HepG2 (cell line): ENCODE data around the gene NEDD4L. TPM values are rescaled to one million over a fixed set of nuclear protein-coding genes. Genes with fewer than 3 reads are reported as not detected.

Experiments
- ARHGAP35 ChIP-seq: sonication (generic); formaldehyde crosslinking; IDR thresholded peaks from 2 replicates; pipeline ENCODE4 v1.9.0; 2022; ENCODE audit warnings: mild to moderate bottlenecking, inconsistent platforms, moderate library complexity, missing genetic modification reagents, borderline replicate concordance
- FOXA1 ChIP-seq, 2 experiments: fragments of 450-650 bp in 1 of 2; sonication (generic) in 1 of 2; formaldehyde crosslinking in 1 of 2; IDR thresholded peaks; 2 replicates each; pipeline versions ENCODE4 v1.4.0 to v1.6.1; 2016 to 2020; ENCODE audit warnings: missing genetic modification reagents in 1 of 2
- GATA4 ChIP-seq: sonication (generic); IDR thresholded peaks from 2 replicates; pipeline ENCODE4 v1.6.1; 2016; ENCODE audit warnings: antibody characterized with exemption, low read depth, borderline replicate concordance
- HMGXB4 ChIP-seq, 2 experiments: sonication (generic) in 1 of 2; formaldehyde crosslinking in 1 of 2; IDR thresholded peaks; 2 replicates each; pipeline versions ENCODE4 v1.4.0 to v1.6.1; 2018 to 2020; ENCODE audit warnings: missing genetic modification reagents in 2 of 2, borderline replicate concordance in 1 of 2, low read depth in 1 of 2, mild to moderate bottlenecking in 1 of 2, missing biosample characterization in 1 of 2
- MTF1 ChIP-seq: sonication (generic); formaldehyde crosslinking; IDR thresholded peaks from 2 replicates; pipeline ENCODE4 v1.5.0; 2020; ENCODE audit warnings: missing genetic modification reagents
- PPARG ChIP-seq: conservative IDR thresholded peaks from 2 replicates; pipeline ENCODE4 v1.6.1; 2016; ENCODE audit warnings: missing biosample characterization, missing genetic modification reagents
- RBFOX2 ChIP-seq: fragments of 200-400 bp; formaldehyde crosslinking; IDR thresholded peaks from 2 replicates; pipeline ENCODE4 v1.6.1; 2017; ENCODE audit warnings: low read depth, mild to moderate bottlenecking, low read length
- SSRP1 ChIP-seq: IDR thresholded peaks from 2 replicates; pipeline ENCODE4 v1.6.1; 2016; ENCODE audit warnings: control low read depth
- TEAD3 ChIP-seq: optimal IDR thresholded peaks from 2 replicates; pipeline ENCODE3; 2016; ENCODE audit warnings: borderline replicate concordance
- ZBTB49 ChIP-seq: sonication (generic); formaldehyde crosslinking; IDR thresholded peaks from 2 replicates; pipeline ENCODE4 v1.4.0; 2020; ENCODE audit warnings: missing genetic modification reagents, borderline replicate concordance
- ZNF3 ChIP-seq: IDR thresholded peaks from 2 replicates; pipeline ENCODE4 v1.7.0; 2017; ENCODE audit warnings: inconsistent platforms
- ZNF530 ChIP-seq: sonication (generic); formaldehyde crosslinking; IDR thresholded peaks from 2 replicates; pipeline ENCODE4 v1.5.0; 2020; ENCODE audit warnings: low read depth, mild to moderate bottlenecking, missing genetic modification reagents
- ZNF724P ChIP-seq: sonication (generic); formaldehyde crosslinking; IDR thresholded peaks from 2 replicates; pipeline ENCODE4 v1.8.0; 2022; ENCODE audit warnings: missing genetic modification reagents, borderline replicate concordance
- ZNF773 ChIP-seq: sonication (generic); formaldehyde crosslinking; IDR thresholded peaks from 2 replicates; pipeline ENCODE4 v1.4.0; 2020; ENCODE audit warnings: missing genetic modification reagents, borderline replicate concordance
- polyA plus RNA-seq, 8 experiments: library from polyadenylated mRNA; depleted of rRNA in 3 of 8; stranded (reverse) in 7 of 8; unstranded in 1 of 8; fragments of >200 nt; fragmentation: Illumina TruSeq in 4 of 8; extraction: Trizol in 4 of 8; gene quantifications; 2 replicates each; pipeline versions ENCODE4 v1.2.1 to v1.2.3, GENCODE V29; 2011 to 2016; ENCODE audit warnings: low read depth in 4 of 8, missing spikeins in 1 of 8, mixed read lengths in 1 of 8; ENCODE audit not compliant: insufficient read depth in 1 of 8
- total RNA-seq, 5 experiments: library from RNA; depleted of rRNA; stranded (reverse); fragments of >200 nt; fragmentation: Illumina TruSeq; extraction: Trizol; gene quantifications; 2 replicates each; pipeline ENCODE4 v1.2.3, GENCODE V29; 2016; ENCODE audit warnings: low read depth in 1 of 5
- TF ChIP-seq, protein P1 (sequence below): IDR thresholded peaks from 2 replicates; pipeline ENCODE4 v1.6.1; 2016

Gene NEDD4L
- total and polyA plus RNA-seq, 2 of the 13 experiments (the other 11 are each of a cell fraction or from before 2014, with no cell fraction given): 168 to 390 TPM

- TF ChIP-seq ZBTB49 (CRISPR knock-in tag): no peak
- peak; percentile 96 for TF ChIP-seq RBFOX2
- TF ChIP-seq FOXA1 (IDR thresholded peaks at IDR 0.05): no peak
- TF ChIP-seq FOXA1 (CRISPR knock-in tag; IDR thresholded peaks at IDR 0.05): peak; percentile 28; the same call in 1 of the 2 replicates
- TF ChIP-seq TEAD3 (CRISPR knock-in tag): peak; percentile 31
- no peak for TF ChIP-seq ZNF530
- TF ChIP-seq HMGXB4 (CRISPR knock-in tag; IDR thresholded peaks at IDR 0.05; ENCODE audit: borderline replicate concordance in 1 of 2, low read depth in 1 of 2): 0 out of 4 replicates have a peak, but pooled peaks of 1 of the 2 experiments have one; percentile 22
- TF ChIP-seq, protein P1, sequence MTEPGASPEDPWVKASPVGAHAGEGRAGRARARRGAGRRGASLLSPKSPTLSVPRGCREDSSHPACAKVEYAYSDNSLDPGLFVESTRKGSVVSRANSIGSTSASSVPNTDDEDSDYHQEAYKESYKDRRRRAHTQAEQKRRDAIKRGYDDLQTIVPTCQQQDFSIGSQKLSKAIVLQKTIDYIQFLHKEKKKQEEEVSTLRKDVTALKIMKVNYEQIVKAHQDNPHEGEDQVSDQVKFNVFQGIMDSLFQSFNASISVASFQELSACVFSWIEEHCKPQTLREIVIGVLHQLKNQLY (CRISPR knock-in tag): no peak
- TF ChIP-seq ZNF773 (CRISPR knock-in tag): no peak
- peak; percentile 98 for TF ChIP-seq SSRP1
- TF ChIP-seq ZNF3 (CRISPR knock-in tag): no peak
- peak; percentile 43; the same call in 1 of the 2 replicates for TF ChIP-seq MTF1 (CRISPR knock-in tag)
- 0 out of 2 replicates have a peak, but pooled peaks have one; percentile 35 for TF ChIP-seq ARHGAP35 (CRISPR knock-in tag)
- TF ChIP-seq ZNF724P: no peak
- TF ChIP-seq PPARG (CRISPR knock-in tag): no peak
- peak; percentile 61; the same call in 1 of the 2 replicates for TF ChIP-seq GATA4
Measured at GRCh38 chr18:58412844-58413666, 369.0 kb downstream of the NEDD4L start (continued).
